CD8-positive, alpha-beta memory T cell (primary cell): ENCODE results near the gene PTPN18. TPM values are rescaled to one million over a fixed set of nuclear protein-coding genes. Genes with fewer than 3 reads are reported as not detected.

ENCODE experiments used
- CTCF ChIA-PET: fragments of 350-600 bp; sonication (Branson Sonifier 250); formaldehyde crosslinking; loops from one replicate; lab custom pipeline; 2021; ENCODE audit warnings: antibody characterized with exemption; lab: Charles Lee
- POLR2A ChIA-PET: fragments of 350-600 bp; sonication (Branson Sonifier 250); formaldehyde crosslinking; loops from one replicate; lab custom pipeline; 2021; ENCODE audit warnings: antibody characterized with exemption; lab: Charles Lee
- DNase-seq, 5 donors: peaks; one replicate each; pipeline versions ENCODE4 v3.0.0 to v3.0.0-alpha.2; 2020 to 2022; ENCODE audit warnings: mixed read lengths in 1 of 5
- H3K27ac ChIP-seq: one replicate; pipeline ENCODE4 v1.7.0; 2013; ENCODE audit warnings: low read depth, mild to moderate bottlenecking, low read length, moderate library complexity
- H3K27me3 ChIP-seq: 2 replicates; pipeline ENCODE4 v1.7.0; 2013; ENCODE audit warnings: low read length, mild to moderate bottlenecking; ENCODE audit not compliant: insufficient read depth, poor library complexity, severe bottlenecking
- H3K36me3 ChIP-seq: 2 replicates; pipeline ENCODE4 v1.7.0; 2013; ENCODE audit warnings: mild to moderate bottlenecking, low read length, moderate library complexity; ENCODE audit not compliant: insufficient read depth
- H3K4me1 ChIP-seq: 2 replicates; pipeline ENCODE4 v1.7.0; 2013; ENCODE audit warnings: mild to moderate bottlenecking, low read length, moderate library complexity; ENCODE audit not compliant: insufficient read depth
- H3K4me3 ChIP-seq: 2 replicates; pipeline ENCODE4 v1.7.0; 2013; ENCODE audit warnings: mild to moderate bottlenecking, low read length
- H3K9me3 ChIP-seq: 2 replicates; pipeline ENCODE4 v1.7.0; 2013; ENCODE audit warnings: mild to moderate bottlenecking, low read length
- H3K27ac Mint-ChIP-seq, 8 donors: one replicate each; pipeline ENCODE4 v1.8.0; 2020 to 2021; ENCODE audit warnings: mixed read lengths in 8 of 8, mild to moderate bottlenecking in 6 of 8, inconsistent platforms in 3 of 8, moderate library complexity in 3 of 8
- H3K27me3 Mint-ChIP-seq, 2 donors: one replicate each; pipeline ENCODE4 v1.8.0; 2020 to 2021; ENCODE audit warnings: mixed read lengths in 2 of 2, mild to moderate bottlenecking in 1 of 2, moderate library complexity in 1 of 2
- H3K36me3 Mint-ChIP-seq, 3 donors: one replicate each; pipeline ENCODE4 v1.8.0; 2020 to 2021; ENCODE audit warnings: mixed read lengths in 3 of 3, inconsistent platforms in 1 of 3, mild to moderate bottlenecking in 1 of 3
- H3K4me1 Mint-ChIP-seq, 3 donors: one replicate each; pipeline ENCODE4 v1.8.0; 2020 to 2021; ENCODE audit warnings: mixed read lengths in 3 of 3, inconsistent platforms in 1 of 3, mild to moderate bottlenecking in 1 of 3
- H3K4me3 Mint-ChIP-seq, 7 donors: one replicate each; pipeline ENCODE4 v1.8.0; 2020 to 2021; ENCODE audit warnings: mixed read lengths in 7 of 7, mild to moderate bottlenecking in 6 of 7, moderate library complexity in 4 of 7, inconsistent platforms in 2 of 7
- H3K9me3 Mint-ChIP-seq, 5 donors: one replicate each; pipeline ENCODE4 v1.8.0; 2020 to 2022; ENCODE audit warnings: mixed read lengths in 5 of 5, mild to moderate bottlenecking in 3 of 5, moderate library complexity in 2 of 5, inconsistent platforms in 1 of 5
- polyA plus RNA-seq: library from polyadenylated mRNA; unstranded; fragments of 300-500 nt; fragmentation: Illumina TruSeq; gene quantifications from one replicate; pipeline ENCODE4 v1.2.3, GENCODE V29; 2021
- total RNA-seq, 2 experiments: library from RNA; stranded (reverse); gene quantifications; one replicate each; pipeline ENCODE4 v1.2.3, GENCODE V29; 2021

PTPN18 gene
- total and polyA plus RNA-seq, 3 experiments from 2014 or later: 55.1 to 77.7 (median 60.0) TPM

DNA sequence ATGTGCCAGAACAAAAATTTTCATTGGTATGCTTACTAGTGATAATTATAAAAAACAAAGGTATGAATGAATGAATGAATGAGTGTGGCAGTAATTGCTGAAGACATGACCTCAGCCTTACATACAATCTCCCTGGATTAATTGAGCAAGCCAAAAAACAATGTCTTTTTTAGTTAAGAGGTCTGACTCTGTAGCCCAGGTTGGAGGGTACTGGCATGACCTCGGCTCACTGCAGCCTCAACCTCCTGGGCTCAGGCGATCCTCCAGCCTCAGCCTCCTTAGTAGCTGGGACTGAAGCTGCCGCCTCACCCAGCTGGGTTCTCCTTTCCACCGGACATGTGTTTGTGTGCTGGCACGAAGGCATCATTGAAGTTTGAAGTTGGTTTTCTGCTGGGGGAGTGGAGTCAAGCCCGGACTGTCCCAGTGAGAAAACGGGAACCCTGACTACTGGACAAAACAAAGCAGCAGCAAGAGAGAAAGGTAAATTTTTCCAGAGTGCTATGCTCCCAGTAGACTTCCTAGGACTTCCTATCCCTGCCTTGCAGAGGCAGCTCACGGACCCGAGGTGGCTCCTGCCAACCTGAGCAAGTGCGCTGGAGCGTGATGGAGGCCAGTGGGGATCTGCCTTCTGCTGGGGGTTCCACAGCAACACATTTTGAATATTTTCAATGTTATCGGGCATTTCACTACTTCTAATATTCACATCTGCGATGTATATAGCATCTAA lies 19.5 kb upstream of the PTPN18 start:
- Histone ChIP-seq H3K9me3 (no peaks in the 10 kb centered on the region), H3K36me3 (peaks cover 6% of the 10 kb centered on the region), H3K4me3 (no peak overlapping the region), H3K4me1 (peaks cover 14% of the 10 kb centered on the region), H3K27me3 (no peaks in the 10 kb centered on the region), H3K27ac (no peak overlapping the region)
- Mint-ChIP-seq H3K27me3 (peaks cover 5 to 13% of the 10 kb centered on the region in 2 donors), H3K36me3 (peaks cover 0 to 39% (median 19%) of the 10 kb centered on the region in 3 donors), H3K4me3 (peak overlapping the region in 1 of 7 donors; percentile 72), H3K27ac (peak overlapping the region in 5 of 8 donors; percentile 5 to 85 (median 17)), H3K9me3 (no peaks in the 10 kb centered on the region), H3K4me1 (peaks cover 19 to 23% (median 22%) of the 10 kb centered on the region in 3 donors)
- no peak for DNase-seq
- CTCF ChIA-PET: no interaction called here
- POLR2A ChIA-PET: interaction anchor here (1.0 kb wide), 1 partner anchor 155 kb away, joined by 3 read pairs; the partner anchor contains the start of gene SMPD4

GRCh38 chr2:130336877-130337734 lies 18.8 kb upstream of the PTPN18 start:
- POLR2A ChIA-PET: interaction anchor here (1.0 kb wide), 1 partner anchor 156 kb away, joined by 3 read pairs; the partner anchor contains the start of gene SMPD4
- peaks cover 2 to 8% of the 10 kb centered on the region in 2 donors for H3K27me3 Mint-ChIP-seq
- H3K27ac Mint-ChIP-seq: peak overlapping the region in 5 of 8 donors; percentile 23 to 85 (median 40)
- peaks cover 24 to 29% (median 29%) of the 10 kb centered on the region in 3 donors for H3K4me1 Mint-ChIP-seq
- no peaks in the 10 kb centered on the region for H3K9me3 Mint-ChIP-seq
- Histone ChIP-seq H3K9me3 (no peaks in the 10 kb centered on the region), H3K27me3 (no peaks in the 10 kb centered on the region), H3K4me1 (peaks cover 15% of the 10 kb centered on the region), H3K4me3 (no peak overlapping the region), H3K27ac (peak overlapping the region; percentile 39), H3K36me3 (peaks cover 6% of the 10 kb centered on the region)
- CTCF ChIA-PET: interaction anchor here (0.7 kb wide), 1 partner anchor 1898 kb away, joined by 3 read pairs; no protein-coding TSS in a partner anchor
- peak overlapping the region in 3 of 7 donors; percentile 15 to 72 (median 39) for H3K4me3 Mint-ChIP-seq
- DNase-seq: peak in 3 of 5 donors; percentile 26 to 65 (median 26)
- peaks cover 0 to 46% (median 19%) of the 10 kb centered on the region in 3 donors for H3K36me3 Mint-ChIP-seq

DNA sequence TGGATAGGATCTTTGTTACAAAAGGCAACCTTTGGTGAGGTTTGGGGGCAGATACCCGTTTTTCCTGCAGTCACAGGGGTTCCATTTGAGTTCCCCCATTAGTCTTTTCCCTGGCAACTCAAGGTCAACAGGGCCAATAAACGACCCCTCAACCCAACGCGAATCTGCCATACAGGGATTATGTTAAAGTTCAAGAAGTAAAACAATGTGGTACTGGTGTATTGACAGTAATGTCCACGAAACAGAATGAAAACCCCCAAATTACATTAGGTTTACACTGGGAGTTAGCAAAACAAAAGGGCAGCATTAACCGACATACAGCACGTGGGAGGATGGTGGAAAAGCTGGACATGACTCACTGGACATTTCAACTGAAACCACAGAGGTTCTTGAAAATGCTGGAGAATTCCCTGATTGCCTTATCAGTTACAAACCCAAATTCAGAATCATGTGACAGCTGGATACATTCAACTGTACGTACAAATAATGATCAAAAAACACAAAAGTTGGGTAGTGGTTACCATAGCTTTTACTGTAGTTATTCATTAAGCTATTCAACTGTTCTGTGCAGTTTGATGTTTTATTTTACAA lies 18.0 kb upstream of the PTPN18 start:
- H3K4me3 Mint-ChIP-seq: peak overlapping the region in 1 of 7 donors; percentile 61
- POLR2A ChIA-PET: interaction anchor here (1.0 kb wide), 1 partner anchor 156 kb away, joined by 3 read pairs; the partner anchor contains the start of gene SMPD4

DNA sequence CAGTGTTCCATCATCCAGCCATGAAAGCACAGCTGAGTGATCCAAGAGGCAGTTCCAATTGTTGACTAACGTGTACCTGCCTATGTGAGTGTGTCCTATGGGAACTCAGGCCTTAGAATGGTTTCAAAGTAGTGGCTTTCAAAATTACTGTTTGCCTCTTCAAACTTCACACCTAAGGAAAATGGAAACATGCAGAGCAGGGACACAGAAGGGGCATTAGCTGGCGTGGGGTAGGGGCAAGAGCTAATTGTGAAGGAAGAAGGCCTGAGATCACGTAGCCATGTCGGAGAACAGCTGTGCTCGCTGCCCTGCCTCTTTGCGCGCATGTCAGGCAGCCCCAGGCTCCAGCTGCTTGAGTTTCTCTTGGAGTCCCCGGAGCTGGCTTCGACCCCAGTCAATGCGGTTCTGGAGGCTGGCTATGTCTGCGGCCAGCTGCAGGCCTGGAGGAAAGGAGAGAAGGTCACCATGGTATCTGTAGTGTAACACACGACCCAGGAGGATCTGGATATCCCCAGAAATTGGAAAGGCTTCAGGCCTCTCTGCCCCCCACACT lies 17.0 kb upstream of the PTPN18 start:
- Histone ChIP-seq H3K4me1 (peaks cover 19% of the 10 kb centered on the region), H3K36me3 (peaks cover 6% of the 10 kb centered on the region), H3K9me3 (no peaks in the 10 kb centered on the region), H3K27me3 (no peaks in the 10 kb centered on the region), H3K4me3 (no peak overlapping the region), H3K27ac (no peak overlapping the region)
- ChIA-PET POLR2A (no interaction called here), CTCF (no interaction called here)
- Mint-ChIP-seq H3K4me3 (peak overlapping the region in 1 of 7 donors; percentile 61), H3K36me3 (peaks cover 0 to 57% (median 19%) of the 10 kb centered on the region in 3 donors), H3K9me3 (no peaks in the 10 kb centered on the region), H3K27me3 (no peaks in the 10 kb centered on the region), H3K27ac (peak overlapping the region in 1 of 8 donors; percentile 46), H3K4me1 (peaks cover 26 to 37% (median 27%) of the 10 kb centered on the region in 3 donors)
- DNase-seq: no peak

More for the DNA sequence above, 18.0 kb upstream of the PTPN18 start:
- Histone ChIP-seq H3K36me3 (peaks cover 6% of the 10 kb centered on the region), H3K27ac (peak overlapping the region; percentile 39), H3K27me3 (no peaks in the 10 kb centered on the region), H3K4me1 (peaks cover 11% of the 10 kb centered on the region), H3K4me3 (no peak overlapping the region), H3K9me3 (no peaks in the 10 kb centered on the region)
- DNase-seq: no peak
- CTCF ChIA-PET: interaction anchor here (0.7 kb wide), 1 partner anchor 1899 kb away, joined by 3 read pairs; no protein-coding TSS in a partner anchor
- H3K4me1 Mint-ChIP-seq: peaks cover 21 to 28% (median 26%) of the 10 kb centered on the region in 3 donors
- H3K27ac Mint-ChIP-seq: peak overlapping the region in 3 of 8 donors; percentile 8 to 58 (median 21)
- H3K9me3 Mint-ChIP-seq: no peaks in the 10 kb centered on the region
- peaks cover under 1 to 2% of the 10 kb centered on the region in 2 donors for H3K27me3 Mint-ChIP-seq
- peaks cover 0 to 53% (median 19%) of the 10 kb centered on the region in 3 donors for H3K36me3 Mint-ChIP-seq

DNA sequence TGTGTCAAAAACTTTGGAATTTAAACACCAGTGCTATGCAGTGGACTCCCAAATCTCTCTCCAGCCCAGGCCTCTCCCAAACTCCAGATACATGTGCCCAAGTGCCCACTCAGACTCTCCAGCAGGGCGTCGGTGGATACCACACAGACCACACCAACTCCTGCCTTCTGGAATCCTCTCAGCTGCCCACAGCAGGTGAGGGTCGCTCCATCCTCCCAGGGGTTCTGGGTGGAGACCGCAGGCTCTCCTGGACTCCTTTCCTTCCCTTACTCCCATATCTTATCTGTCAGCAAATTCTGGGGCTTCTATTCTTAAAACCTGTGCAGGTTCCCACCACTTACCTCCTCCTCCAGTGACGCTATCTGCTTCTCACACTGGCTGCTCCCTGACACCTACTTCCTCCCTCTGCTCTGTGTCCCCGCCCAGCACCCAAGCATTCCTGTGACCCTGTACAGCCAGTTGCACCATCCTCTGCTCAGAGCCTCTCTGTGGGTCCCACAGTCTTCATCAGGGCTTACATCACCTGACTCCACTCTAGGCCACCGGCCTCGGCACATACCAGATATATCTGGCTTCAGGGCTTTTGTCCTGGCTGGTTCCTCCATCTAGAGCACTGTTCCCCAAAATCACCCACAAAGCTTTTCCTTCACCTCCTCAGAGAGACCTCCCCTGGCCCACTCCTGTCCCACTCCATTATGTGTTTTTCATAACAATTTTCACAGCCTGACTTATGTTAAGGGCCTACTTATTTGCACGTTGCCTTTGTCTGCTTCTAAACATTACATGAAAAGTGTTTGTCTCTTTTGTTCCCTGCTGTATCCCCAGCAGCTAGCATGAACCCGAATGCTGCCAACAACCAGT lies 15.7 kb upstream of the PTPN18 start:
- ChIA-PET POLR2A (no interaction called here), CTCF (interaction anchor here (1.3 to 4.6 kb wide), 3 partner anchors 8 to 159 kb away, joined by 3 to 37 read pairs (median 21); partner anchors contain the start of genes MZT2B, PTPN18 and SMPD4)
- peaks cover 0 to 66% (median 22%) of the 10 kb centered on the region in 3 donors for H3K36me3 Mint-ChIP-seq
- peak overlapping the region in 6 of 7 donors; percentile 15 to 54 (median 34) for H3K4me3 Mint-ChIP-seq
- peaks cover 33 to 47% (median 36%) of the 10 kb centered on the region in 3 donors for H3K4me1 Mint-ChIP-seq
- H3K27me3 ChIP-seq: no peaks in the 10 kb centered on the region
- H3K27ac ChIP-seq: no peak overlapping the region
- peak overlapping the region in 5 of 8 donors; percentile 10 to 94 (median 77) for H3K27ac Mint-ChIP-seq
- no peak for DNase-seq
- H3K36me3 ChIP-seq: peaks cover 14% of the 10 kb centered on the region
- no peaks in the 10 kb centered on the region for H3K27me3 Mint-ChIP-seq
- H3K4me1 ChIP-seq: peaks cover 25% of the 10 kb centered on the region
- H3K9me3 ChIP-seq: no peaks in the 10 kb centered on the region
- no peak overlapping the region for H3K4me3 ChIP-seq
- H3K9me3 Mint-ChIP-seq: no peaks in the 10 kb centered on the region

GRCh38 chr2:130341562-130342019 lies 14.3 kb upstream of the PTPN18 start:
- H3K4me1 ChIP-seq: peaks cover 25% of the 10 kb centered on the region
- DNase-seq: no peak
- no peaks in the 10 kb centered on the region for H3K27me3 ChIP-seq
- H3K4me3 Mint-ChIP-seq: peak overlapping the region; percentile 96 to 100 (median 99)
- no peaks in the 10 kb centered on the region for H3K27me3 Mint-ChIP-seq
- peak overlapping the region; percentile 93 to 100 (median 98) for H3K27ac Mint-ChIP-seq
- H3K4me3 ChIP-seq: peak overlapping the region; percentile 90
- H3K36me3 Mint-ChIP-seq: peaks cover 9 to 81% (median 27%) of the 10 kb centered on the region in 3 donors
- no peaks in the 10 kb centered on the region for H3K9me3 ChIP-seq
- H3K36me3 ChIP-seq: peaks cover 29% of the 10 kb centered on the region
- peaks cover 37 to 52% (median 41%) of the 10 kb centered on the region in 3 donors for H3K4me1 Mint-ChIP-seq
- peak overlapping the region; percentile 95 for H3K27ac ChIP-seq
- ChIA-PET POLR2A (interaction anchor here (0.6 to 2.6 kb wide), 10 partner anchors 9 to 1151 kb away, joined by 3 to 40 read pairs (median 9); partner anchors contain the start of genes MZT2B, PTPN18 and SMPD4), CTCF (interaction anchor here (0.9 to 4.6 kb wide), 11 partner anchors 9 to 456 kb away, joined by 3 to 37 read pairs (median 6); partner anchors contain the start of genes GPR148, MZT2B, PTPN18 and SMPD4)
- H3K9me3 Mint-ChIP-seq: no peaks in the 10 kb centered on the region
